GM18508 (cell line): ENCODE results near the gene IL18R1.

ENCODE experiments used
- ATAC-seq: cut with Tn5 transposase; IDR thresholded peaks from one replicate; pipeline ENCODE4 v1.9.1; 2021; ENCODE audit warnings: moderate number of reproducible peaks; ENCODE audit not compliant: insufficient read depth, unreplicated experiment

Gene IL18R1

DNA sequence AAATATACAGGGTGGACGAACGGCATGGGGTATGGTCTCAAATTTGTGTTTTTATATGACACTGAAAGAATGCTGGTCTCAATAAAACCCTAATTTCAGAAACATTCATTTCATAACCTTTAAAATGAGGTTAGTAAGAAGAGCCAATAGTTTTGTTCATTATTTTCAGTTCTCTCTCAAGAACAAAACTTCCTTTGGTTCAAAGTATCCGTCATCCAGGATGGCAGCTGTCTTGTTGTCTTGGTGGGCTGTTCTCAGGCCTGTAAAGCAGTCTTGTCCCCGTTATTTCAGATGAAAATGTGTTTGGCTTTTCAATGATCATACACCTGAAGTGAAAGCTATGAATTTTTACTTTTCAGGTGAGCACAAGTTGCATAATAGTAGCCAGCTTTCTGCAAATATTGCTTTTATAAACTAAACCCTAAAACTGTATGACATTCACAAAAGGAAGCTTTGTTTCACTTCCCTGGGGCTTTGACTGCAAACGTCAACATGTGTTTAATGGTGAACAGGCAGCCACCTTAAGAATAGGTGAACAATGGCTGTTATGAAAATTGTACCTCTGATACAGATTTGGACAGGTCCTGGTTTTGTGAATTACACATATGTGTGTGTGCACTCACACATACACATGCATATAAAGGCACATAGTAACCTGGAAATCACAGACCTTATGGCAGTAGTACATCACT is 70.0 kb downstream of the IL18R1 start:
- ATAC-seq: no peak

DNA sequence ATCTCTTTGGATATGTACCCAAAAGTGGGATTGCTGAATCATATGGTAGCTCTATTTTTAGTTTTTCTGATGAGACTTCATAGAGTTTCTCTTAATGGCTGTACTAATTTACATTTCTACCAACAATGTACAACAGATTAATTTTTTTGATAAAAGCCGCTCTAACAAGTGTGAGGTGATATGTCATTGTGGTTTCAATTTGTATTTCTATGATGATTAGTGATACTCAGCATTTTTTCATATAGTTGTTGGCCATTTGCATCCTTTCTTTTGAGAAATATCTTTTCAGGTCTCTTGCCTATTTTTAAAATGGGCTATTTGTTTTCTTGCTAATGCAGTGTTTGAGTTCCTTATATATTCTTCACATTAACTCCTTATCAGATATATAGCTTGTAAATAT is 71.7 kb downstream of the IL18R1 start:
- no peak for ATAC-seq

DNA sequence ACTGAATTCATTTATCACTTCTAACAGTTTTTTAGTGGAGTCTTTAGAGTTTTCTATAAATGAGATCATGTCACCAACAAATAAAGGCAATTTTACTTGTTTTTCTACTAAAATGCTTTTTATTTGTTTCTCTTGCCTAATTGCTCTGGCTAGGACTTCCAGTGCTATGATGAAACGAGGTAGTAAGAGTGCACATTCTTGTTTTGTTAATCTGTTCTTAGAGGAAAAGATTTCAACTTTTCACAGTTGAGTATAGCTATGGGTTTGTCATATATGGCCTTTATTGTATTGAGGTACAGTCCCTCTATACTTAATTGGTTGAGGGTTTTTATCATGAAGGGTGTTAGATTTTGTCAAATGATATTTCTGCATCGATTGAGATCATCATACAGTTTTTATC is 73.0 kb downstream of the IL18R1 start:
- no peak for ATAC-seq

DNA sequence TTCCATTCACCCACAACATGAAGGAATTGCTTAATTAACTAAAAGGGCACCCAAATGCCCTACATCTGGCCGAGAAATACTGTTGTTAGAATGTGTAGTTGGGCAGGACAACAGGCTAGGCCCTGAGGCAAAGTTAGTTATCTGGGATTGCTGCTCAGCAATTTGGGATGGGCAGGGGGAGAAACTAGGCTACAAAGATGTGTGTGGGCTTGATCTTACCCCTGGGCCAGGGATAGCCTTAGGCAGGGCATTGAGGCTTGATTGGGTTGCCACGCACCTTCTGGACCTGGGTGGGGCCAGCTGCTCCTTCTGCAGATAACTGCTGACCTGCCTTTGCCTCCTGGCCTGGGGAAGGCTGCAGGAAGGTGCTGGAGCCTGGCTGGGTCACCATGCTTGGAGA is 76.8 kb downstream of the IL18R1 start:
- no peak for ATAC-seq

DNA sequence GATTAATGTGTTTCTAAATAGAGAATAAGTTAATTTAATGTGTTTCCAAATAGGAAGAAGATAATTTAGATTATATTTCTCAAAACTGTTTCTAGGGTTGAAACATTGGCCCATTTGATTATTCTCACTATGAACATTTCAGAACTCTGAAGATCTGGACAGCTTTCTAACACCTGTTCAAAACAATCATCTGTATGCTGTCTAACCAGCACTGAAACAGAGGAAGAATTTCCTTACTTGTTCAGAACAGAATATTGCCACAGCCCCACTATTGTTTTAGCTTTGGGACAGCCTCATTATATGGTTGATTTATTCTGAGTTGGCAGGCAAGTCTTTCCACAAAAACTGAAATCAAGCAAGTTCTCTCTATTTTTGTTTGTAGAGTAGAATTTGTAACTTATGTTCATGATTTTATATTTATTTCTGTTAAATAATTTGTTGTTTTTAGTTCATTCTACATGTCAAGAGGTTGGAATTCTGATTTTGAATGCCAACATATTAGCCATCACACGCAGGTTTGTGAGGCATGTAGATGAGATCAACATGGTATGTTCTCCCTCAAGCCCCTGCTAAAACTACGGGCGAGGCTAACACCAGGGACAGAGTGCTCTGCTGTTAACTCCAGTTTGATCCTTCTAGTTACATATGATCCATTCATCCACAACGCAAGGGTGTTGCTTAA is 78.5 kb downstream of the IL18R1 start:
- ATAC-seq: no peak

DNA sequence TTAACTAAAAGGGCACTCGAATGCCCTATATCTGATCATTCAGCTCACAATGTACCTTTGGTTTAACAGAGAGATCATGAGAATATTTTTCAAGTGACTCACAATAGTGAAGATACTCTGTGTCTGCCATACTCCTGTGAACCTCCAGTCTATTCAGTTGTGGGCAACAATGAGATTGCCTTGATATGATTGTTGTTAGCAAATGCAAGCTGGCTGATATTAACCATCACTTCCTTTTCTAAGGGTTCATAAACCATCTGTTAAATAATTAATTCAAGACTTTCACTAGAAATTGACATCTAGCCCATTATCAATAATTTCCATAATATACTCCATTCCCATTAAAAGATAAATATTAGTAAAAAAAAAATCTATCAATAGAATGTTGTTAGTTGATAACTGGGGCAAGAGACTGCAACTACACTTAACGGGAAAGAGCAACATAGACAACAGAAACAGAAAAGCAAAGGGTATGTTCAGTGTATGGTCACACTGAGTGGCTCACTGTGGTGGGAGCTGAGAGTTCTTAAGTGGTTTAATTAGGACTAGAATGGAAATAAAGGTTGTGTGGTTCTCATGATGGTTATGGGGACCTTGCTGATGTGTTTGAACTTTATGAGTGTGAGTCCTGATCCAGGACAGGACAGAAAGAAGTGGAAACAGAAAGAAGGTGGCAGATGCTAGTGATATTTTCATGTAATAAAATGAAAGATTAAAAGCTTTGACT is 79.2 kb downstream of the IL18R1 start:
- ATAC-seq: peak; percentile 41

DNA sequence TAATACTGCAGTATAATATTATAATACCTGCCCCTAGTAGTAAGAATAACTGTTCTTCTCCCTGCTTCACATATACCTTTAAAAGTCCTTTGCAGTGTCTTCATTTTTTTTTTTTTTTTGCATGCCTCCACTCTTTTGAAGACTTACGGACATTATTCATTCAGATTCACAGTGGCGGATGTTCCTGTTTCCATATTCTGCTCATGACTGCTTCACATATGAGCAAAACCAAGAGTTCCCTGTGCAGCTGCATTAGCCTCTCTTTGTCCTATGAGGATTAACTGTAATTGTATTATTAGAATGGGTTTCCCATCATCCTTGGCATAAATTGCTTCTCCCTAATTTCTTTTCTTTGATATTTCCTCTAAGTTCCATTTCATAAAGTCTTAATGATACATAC is 80.1 kb downstream of the IL18R1 start:
- no peak for ATAC-seq

DNA sequence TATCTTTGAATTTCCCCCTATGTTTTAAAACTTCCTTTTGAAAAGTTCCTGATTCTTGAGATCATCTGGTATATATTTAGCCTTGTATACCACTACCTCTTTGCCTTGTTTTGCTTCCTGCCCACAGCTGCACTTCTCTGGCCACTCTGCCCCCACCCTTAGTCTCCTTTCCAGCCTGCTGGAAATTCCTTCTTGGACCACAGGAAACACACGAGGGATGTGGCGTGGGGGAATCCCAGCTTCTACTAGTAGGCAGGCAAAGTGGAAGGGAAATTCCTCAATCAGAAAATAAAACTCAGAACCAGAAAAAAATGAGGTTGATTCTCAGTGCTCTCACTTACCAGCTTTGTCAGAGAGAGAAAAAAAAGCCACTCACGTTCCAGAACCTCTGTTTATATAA is 80.7 kb downstream of the IL18R1 start:
- ATAC-seq: no peak

DNA sequence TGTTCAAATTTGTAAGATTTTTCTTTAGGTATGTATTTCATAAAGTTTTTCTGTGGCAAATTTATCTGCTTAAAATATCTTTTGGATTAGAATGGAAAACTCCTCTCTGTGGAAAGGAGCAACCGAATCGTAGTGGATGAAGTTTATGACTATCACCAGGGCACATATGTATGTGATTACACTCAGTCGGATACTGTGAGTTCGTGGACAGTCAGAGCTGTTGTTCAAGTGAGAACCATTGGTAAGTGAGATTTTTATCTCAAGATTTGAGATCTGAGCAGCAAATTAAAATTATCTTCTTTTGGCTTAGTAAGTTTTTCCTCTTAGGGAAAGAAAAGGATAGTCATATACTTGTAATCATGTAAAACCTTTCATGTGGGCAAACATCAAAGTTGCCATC is 81.5 kb downstream of the IL18R1 start:
- no peak for ATAC-seq

DNA sequence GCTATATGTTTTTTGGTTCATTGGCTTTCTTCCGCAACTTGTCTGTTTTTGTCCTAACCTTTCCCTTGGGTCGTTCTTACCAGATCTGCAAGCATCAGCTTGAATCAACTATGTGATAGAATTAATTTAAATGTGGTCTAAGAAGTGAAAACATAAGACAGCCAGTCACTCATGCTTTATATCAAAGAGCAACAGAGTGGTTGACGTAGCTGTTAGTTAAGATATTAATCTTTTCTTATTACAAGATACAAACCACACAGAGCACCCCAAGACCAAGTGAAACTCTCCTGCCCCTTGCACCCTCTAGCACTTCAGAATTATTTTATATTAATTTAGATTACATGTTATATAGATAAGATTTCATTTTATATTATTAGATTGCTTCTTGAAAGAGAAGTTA is 82.5 kb downstream of the IL18R1 start:
- no peak for ATAC-seq

DNA sequence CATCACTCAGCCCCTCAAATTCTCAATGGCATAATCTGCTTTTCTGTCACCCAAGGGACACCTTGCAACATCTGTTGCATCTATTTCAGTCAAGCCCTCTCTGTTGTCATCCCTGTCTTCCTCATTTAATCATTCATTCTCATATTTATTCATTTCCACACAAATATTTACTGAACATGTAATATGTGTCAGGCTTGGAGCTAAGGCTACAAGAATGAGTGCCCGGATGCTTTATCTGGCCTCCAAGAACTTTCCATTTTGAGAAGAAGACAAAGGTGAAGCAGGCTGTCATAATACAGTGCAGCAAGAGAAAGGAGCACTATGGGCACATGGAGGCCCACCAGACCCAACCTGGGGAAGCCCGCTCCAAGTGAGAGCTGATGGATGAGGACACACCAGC is 83.0 kb downstream of the IL18R1 start:
- ATAC-seq: no peak

DNA sequence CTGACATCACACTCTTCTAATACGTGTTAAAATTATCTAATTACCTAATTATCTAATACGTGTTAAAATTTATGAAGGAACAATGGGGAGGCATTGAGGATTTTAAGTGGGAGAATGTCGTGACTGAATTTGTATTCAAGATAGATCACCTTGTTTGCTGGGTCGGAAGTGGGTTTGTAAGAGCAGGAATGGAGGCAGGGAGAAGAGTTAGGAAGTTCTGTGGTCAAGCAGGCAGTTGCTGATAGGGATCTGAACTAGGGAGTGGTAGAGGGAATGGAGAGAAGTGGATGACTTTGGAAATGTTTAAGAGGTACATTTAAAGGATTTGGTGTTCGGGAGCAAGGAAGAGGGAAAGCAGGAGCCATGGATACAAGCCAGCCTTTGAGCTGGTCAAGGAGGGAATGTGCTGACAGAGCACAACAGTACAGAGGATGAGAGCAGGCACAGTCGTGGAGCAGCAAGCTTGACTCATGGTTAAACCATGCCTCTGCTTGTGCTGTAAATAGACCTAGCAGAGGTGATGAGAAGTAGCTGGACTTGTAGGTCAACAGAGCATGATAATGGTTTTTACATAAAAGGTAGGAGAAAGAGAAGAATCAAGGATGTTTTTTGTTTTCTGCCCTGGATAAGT is 83.6 kb downstream of the IL18R1 start:
- no peak for ATAC-seq

DNA sequence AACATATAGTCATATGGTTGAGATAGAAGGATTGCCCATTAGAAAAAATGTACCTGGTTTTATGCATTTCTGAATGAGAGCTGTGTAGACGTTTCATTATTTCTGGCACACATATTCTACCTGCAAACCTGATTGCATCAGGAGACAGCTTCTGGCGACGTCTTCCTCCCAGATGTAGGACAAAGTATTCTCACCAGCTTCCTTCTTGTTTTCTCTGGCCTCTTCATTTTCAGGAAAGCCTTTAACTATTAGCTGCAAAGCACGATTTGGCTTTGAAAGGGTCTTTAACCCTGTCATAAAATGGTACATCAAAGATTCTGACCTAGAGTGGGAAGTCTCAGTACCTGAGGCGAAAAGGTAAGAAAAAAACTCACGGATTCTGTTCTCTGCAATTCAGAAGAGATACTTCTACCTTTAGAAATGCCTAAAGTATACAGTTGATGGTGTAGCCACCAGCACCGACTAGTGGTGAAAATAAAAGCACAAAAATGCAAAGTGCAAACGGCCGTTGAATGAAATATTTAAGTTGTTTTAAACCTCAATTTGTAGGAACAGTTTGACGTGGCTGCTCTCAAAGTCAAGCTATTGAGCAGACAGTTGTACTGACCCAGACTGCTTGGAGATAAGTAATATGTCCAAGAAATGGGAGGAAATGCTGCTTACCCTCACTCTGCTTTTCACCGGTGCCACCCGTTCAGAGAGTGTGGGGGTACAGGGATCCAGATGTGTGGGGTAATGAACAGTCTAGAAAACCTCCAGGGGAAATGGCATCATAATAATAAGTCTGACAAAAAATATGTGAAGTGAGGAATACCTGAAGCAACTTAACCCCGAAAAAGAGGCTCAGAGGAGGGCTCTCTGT is 87.6 kb downstream of the IL18R1 start:
- no peak for ATAC-seq

DNA sequence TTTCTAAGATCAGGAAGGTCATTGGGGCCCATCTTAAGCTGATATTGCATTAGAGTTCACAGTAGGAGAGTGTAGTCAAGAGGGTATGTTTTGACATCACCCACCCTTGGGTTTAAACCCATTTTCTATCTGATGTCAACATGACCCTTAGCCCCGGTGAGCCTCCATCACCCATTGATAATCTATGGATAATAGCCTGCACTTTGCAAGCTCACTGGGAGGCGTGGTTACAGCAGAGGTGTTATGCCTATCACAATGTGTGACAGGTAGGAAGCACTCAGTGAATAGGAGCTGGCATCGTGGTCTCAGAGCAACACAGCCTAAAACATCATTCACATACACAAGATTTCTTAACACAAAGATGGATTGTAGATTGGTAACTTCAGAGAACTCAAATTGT is 88.6 kb downstream of the IL18R1 start:
- no peak for ATAC-seq

DNA sequence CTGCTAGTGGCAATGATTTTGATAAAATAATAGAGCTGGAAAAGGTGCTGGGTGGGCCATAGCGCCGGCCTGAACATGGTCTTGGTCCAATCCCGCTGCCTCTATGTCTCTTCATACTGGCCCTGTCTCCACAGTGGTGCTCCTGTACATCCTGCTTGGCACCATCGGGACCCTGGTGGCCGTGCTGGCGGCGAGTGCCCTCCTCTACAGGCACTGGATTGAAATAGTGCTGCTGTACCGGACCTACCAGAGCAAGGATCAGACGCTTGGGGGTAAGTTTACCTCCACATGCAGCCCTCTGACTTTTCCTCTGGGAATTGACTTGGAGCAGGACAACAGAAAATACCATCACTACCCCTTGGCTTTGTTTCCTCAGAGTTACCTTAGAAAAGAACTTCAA is 91.3 kb downstream of the IL18R1 start:
- ATAC-seq: no peak
